H9 (cell line): ENCODE measurements around the gene AQP9. TPM values are rescaled to one million over a fixed set of nuclear protein-coding genes. Genes with fewer than 3 reads are reported as not detected.

Source experiments
- DNase-seq: peaks from one replicate; pipeline ENCODE4 v3.0.0-alpha.2; 2017
- H2AFZ ChIP-seq: one replicate; pipeline ENCODE4 v1.6.1; 2013; ENCODE audit warnings: mild to moderate bottlenecking, low read length, control low read depth, moderate library complexity
- H2AK5ac ChIP-seq: 2 replicates; pipeline ENCODE4 v1.6.1; 2013; ENCODE audit warnings: low read length, control low read depth, mixed read lengths; ENCODE audit not compliant: insufficient read length
- H2BK120ac ChIP-seq: one replicate; pipeline ENCODE4 v1.6.1; 2013; ENCODE audit warnings: low read depth, mild to moderate bottlenecking, low read length, control low read depth, inconsistent platforms; ENCODE audit not compliant: poor library complexity, severe bottlenecking
- H2BK12ac ChIP-seq: 2 replicates; pipeline ENCODE4 v1.6.1; 2013; ENCODE audit warnings: low read length, control low read depth, mixed read lengths, low read depth; ENCODE audit not compliant: insufficient read length
- H2BK15ac ChIP-seq: 2 replicates; pipeline ENCODE4 v1.6.1; 2013; ENCODE audit warnings: low read depth, low read length, control low read depth
- H2BK20ac ChIP-seq: one replicate; pipeline ENCODE4 v1.6.1; 2013; ENCODE audit warnings: low read depth, mild to moderate bottlenecking, low read length, control low read depth, inconsistent platforms; ENCODE audit not compliant: poor library complexity, severe bottlenecking
- H2BK5ac ChIP-seq: 2 replicates; pipeline ENCODE4 v1.6.1; 2013; ENCODE audit warnings: low read length, control low read depth, mixed read lengths; ENCODE audit not compliant: insufficient read length
- H3K14ac ChIP-seq: 2 replicates; pipeline ENCODE4 v1.6.1; 2013; ENCODE audit warnings: low read length, control low read depth; ENCODE audit not compliant: insufficient read depth
- H3K18ac ChIP-seq: 2 replicates; pipeline ENCODE4 v1.6.1; 2013; ENCODE audit warnings: low read depth, mild to moderate bottlenecking, mixed read lengths, low read length, control low read depth; ENCODE audit not compliant: insufficient read length
- H3K23ac ChIP-seq: 2 replicates; pipeline ENCODE4 v1.6.1; 2013; ENCODE audit warnings: low read length, control low read depth, mixed read lengths, low read depth; ENCODE audit not compliant: insufficient read length
- H3K23me2 ChIP-seq: 2 replicates; pipeline ENCODE4 v1.6.1; 2013; ENCODE audit warnings: low read depth, mild to moderate bottlenecking, mixed read lengths, low read length, control low read depth; ENCODE audit not compliant: insufficient read length, poor library complexity, severe bottlenecking
- H3K27ac ChIP-seq: 2 replicates; pipeline ENCODE4 v1.5.1; 2013; ENCODE audit warnings: low read length, control low read depth, mixed read lengths, low read depth; ENCODE audit not compliant: insufficient read length
- H3K27me3 ChIP-seq: 2 replicates; pipeline ENCODE4 v1.6.1; 2013; ENCODE audit warnings: low read length, control low read depth, inconsistent platforms; ENCODE audit not compliant: insufficient read depth
- H3K4ac ChIP-seq: 2 replicates; pipeline ENCODE4 v1.6.1; 2013; ENCODE audit warnings: low read depth, mild to moderate bottlenecking, control low read depth, inconsistent platforms, low read length, moderate library complexity
- H3K4me1 ChIP-seq: 2 replicates; pipeline ENCODE4 v1.6.1; 2013; ENCODE audit warnings: low read length, control low read depth, inconsistent platforms; ENCODE audit not compliant: insufficient read depth
- H3K4me2 ChIP-seq: 2 replicates; pipeline ENCODE4 v1.6.1; 2013; ENCODE audit warnings: low read length, control low read depth, mixed read lengths; ENCODE audit not compliant: insufficient read length, insufficient read depth
- H3K56ac ChIP-seq: 2 replicates; pipeline ENCODE4 v1.6.1; 2013; ENCODE audit warnings: low read depth, mild to moderate bottlenecking, mixed read lengths, low read length, control low read depth; ENCODE audit not compliant: insufficient read length
- H3K79me1 ChIP-seq: 2 replicates; pipeline ENCODE4 v1.6.1; 2013; ENCODE audit warnings: low read depth, mild to moderate bottlenecking, moderate library complexity, low read length, control low read depth, inconsistent platforms; ENCODE audit not compliant: insufficient read depth, poor library complexity, severe bottlenecking
- H3K79me2 ChIP-seq: 2 replicates; pipeline ENCODE4 v1.6.1; 2013; ENCODE audit warnings: low read length, control low read depth, inconsistent platforms; ENCODE audit not compliant: insufficient read depth
- H3K9ac ChIP-seq: 2 replicates; pipeline ENCODE4 v1.6.1; 2013; ENCODE audit warnings: low read length, control low read depth, mixed read lengths; ENCODE audit not compliant: insufficient read length; ENCODE audit errors: extremely low read depth
- H3K9me3 ChIP-seq: one replicate; pipeline ENCODE4 v1.6.1; 2013; ENCODE audit warnings: low read depth, low read length, inconsistent platforms; ENCODE audit not compliant: control insufficient read depth
- H3T11ph ChIP-seq: one replicate; pipeline ENCODE4 v1.6.1; 2013; ENCODE audit warnings: mild to moderate bottlenecking, low read length, control low read depth, inconsistent platforms
- H4K20me1 ChIP-seq: one replicate; pipeline ENCODE4 v1.6.1; 2013; ENCODE audit not compliant: control insufficient read depth, insufficient read length, insufficient read depth
- H4K5ac ChIP-seq: 2 replicates; pipeline ENCODE4 v1.6.1; 2013; ENCODE audit warnings: low read depth, mild to moderate bottlenecking, mixed read lengths, low read length, control low read depth; ENCODE audit not compliant: insufficient read length
- H4K8ac ChIP-seq: replicated peaks from 2 replicates; pipeline ENCODE4 v1.6.1; 2013; ENCODE audit warnings: low read length, control low read depth, mixed read lengths, low read depth; ENCODE audit not compliant: insufficient read length
- H4K91ac ChIP-seq: 2 replicates; pipeline ENCODE4 v1.6.1; 2013; ENCODE audit warnings: low read depth, mild to moderate bottlenecking, moderate library complexity, mixed read lengths, low read length, control low read depth; ENCODE audit not compliant: insufficient read length
- H3K27ac Mint-ChIP-seq, 3 experiments: 2 replicates in 2 of 3; 3 replicates in 1 of 3; pipeline ENCODE4 v1.8.0; 2020 to 2021; ENCODE audit warnings: mixed read lengths in 3 of 3, mild to moderate bottlenecking in 1 of 3, moderate library complexity in 1 of 3
- H3K27me3 Mint-ChIP-seq: 2 replicates; pipeline ENCODE4 v1.8.0; 2021; ENCODE audit warnings: low read depth, mild to moderate bottlenecking, moderate library complexity, mixed read lengths
- H3K36me3 Mint-ChIP-seq, 3 experiments: 2 replicates in 2 of 3; 3 replicates in 1 of 3; pipeline ENCODE4 v1.8.0; 2020 to 2021; ENCODE audit warnings: low read depth in 3 of 3, mixed read lengths in 3 of 3; ENCODE audit not compliant: insufficient read depth in 1 of 3
- H3K4me1 Mint-ChIP-seq, 2 experiments: 2 replicates each; pipeline ENCODE4 v1.8.0; 2020; ENCODE audit warnings: mixed read lengths in 2 of 2
- H3K4me3 Mint-ChIP-seq, 2 experiments: 2 replicates in 1 of 2; 3 replicates in 1 of 2; pipeline ENCODE4 v1.8.0; 2020 to 2021; ENCODE audit warnings: mild to moderate bottlenecking in 2 of 2, mixed read lengths in 2 of 2, moderate library complexity in 1 of 2
- H3K9me3 Mint-ChIP-seq, 2 experiments: 2 replicates in 1 of 2; 3 replicates in 1 of 2; pipeline ENCODE4 v1.8.0; 2020; ENCODE audit warnings: mild to moderate bottlenecking in 2 of 2, mixed read lengths in 2 of 2, moderate library complexity in 1 of 2
- WGBS: extraction: QIAGEN DNeasy Blood & Tissue Kit; methylation state at CpG from one replicate; pipeline ENCODE4 v1.1.7; 2013; ENCODE audit warnings: missing lambda C conversion rate, low lambda C conversion rate, mixed read lengths; ENCODE audit not compliant: insufficient read length; ENCODE audit errors: extremely low coverage; 5-methylcytosine and 5-hydroxymethylcytosine counted together
- total RNA-seq: library from RNA; stranded (reverse); gene quantifications from 2 replicates; pipeline ENCODE4 v1.2.1, GENCODE V29; 2021
- TF ChIP-seq, protein P1 (sequence below): fragments of 200-600 bp; sonication (generic); conservative IDR thresholded peaks from 3 replicates; pipeline ENCODE4 v1.8.0; 2021; ENCODE audit warnings: antibody characterized with exemption, mild to moderate bottlenecking

Gene AQP9
- total RNA-seq, 1 experiment from 2014 or later: not detected

DNA sequence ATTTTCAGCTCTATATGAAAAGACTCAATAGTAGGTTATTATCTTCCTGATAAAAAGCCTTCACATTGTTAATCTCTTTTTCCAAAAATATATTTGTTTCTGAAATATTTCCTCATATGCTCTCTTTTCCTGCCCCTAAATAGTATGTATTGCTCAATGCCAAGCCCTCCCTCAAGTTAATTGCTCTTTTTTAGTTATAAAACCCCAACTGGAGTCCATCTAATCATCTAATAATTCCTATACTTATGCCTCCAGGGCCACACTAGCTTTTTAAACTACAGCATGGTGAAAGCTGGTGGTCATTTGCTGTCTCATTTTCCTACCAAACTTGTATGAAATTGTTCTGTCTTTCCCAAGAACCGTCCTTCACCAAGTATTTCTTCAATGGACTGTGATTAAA is 26.7 kb downstream of the AQP9 start:
- Histone ChIP-seq H3K4ac (no peak overlapping the region), H4K20me1 (no peaks in the 10 kb centered on the region), H2BK5ac (no peak overlapping the region), H3K79me1 (no peaks in the 10 kb centered on the region), H3K27ac (no peak overlapping the region), H3K56ac (no peak overlapping the region), H2BK120ac (no peak overlapping the region), H2AK5ac (no peak overlapping the region), H3K4me2 (no peak overlapping the region), H3K79me2 (no peaks in the 10 kb centered on the region), H4K5ac (no peak overlapping the region), H4K8ac (no peak overlapping the region), H4K91ac (no peak overlapping the region), H2AFZ (no peak overlapping the region), H3T11ph (no peak overlapping the region), H3K23ac (no peak overlapping the region), H3K23me2 (no peaks in the 10 kb centered on the region), H2BK15ac (no peak overlapping the region), H3K4me1 (no peaks in the 10 kb centered on the region), H2BK20ac (no peak overlapping the region), H3K9ac (no peak overlapping the region), H3K9me3 (no peaks in the 10 kb centered on the region), H2BK12ac (no peak overlapping the region), H3K18ac (no peak overlapping the region), H3K14ac (no peak overlapping the region), H3K27me3 (no peaks in the 10 kb centered on the region)
- DNase-seq: no peak
- Mint-ChIP-seq H3K4me1 (peaks cover 5 to 6% of the 10 kb centered on the region in 2 experiments), H3K4me3 (no peak overlapping the region), H3K9me3 (no peaks in the 10 kb centered on the region), H3K27me3 (peaks cover 3% of the 10 kb centered on the region; the same call in 1 of the 2 replicates), H3K27ac (no peak overlapping the region), H3K36me3 (no peaks in the 10 kb centered on the region)
- no CpG with 5 or more reads among the region's 1 CpG for whole genome bisulfite sequencing
- TF ChIP-seq, protein P1, sequence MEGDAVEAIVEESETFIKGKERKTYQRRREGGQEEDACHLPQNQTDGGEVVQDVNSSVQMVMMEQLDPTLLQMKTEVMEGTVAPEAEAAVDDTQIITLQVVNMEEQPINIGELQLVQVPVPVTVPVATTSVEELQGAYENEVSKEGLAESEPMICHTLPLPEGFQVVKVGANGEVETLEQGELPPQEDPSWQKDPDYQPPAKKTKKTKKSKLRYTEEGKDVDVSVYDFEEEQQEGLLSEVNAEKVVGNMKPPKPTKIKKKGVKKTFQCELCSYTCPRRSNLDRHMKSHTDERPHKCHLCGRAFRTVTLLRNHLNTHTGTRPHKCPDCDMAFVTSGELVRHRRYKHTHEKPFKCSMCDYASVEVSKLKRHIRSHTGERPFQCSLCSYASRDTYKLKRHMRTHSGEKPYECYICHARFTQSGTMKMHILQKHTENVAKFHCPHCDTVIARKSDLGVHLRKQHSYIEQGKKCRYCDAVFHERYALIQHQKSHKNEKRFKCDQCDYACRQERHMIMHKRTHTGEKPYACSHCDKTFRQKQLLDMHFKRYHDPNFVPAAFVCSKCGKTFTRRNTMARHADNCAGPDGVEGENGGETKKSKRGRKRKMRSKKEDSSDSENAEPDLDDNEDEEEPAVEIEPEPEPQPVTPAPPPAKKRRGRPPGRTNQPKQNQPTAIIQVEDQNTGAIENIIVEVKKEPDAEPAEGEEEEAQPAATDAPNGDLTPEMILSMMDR: no peak
